ENCODE results near the gene STAMBP. TPM values are rescaled to one million over a fixed set of nuclear protein-coding genes. Genes with fewer than 3 reads are reported as not detected.

Gene STAMBP
- total RNA-seq, 1 experiment from 2014 or later: 32.2 TPM

- Histone ChIP-seq H3K4me2 (ENCODE audit: low read length) (peak overlapping the region; percentile 69), H3F3A (ENCODE audit: low read length, unreplicated experiment) (peaks cover 5% of the 10 kb centered on the region), H3K4me1 (ENCODE audit: insufficient read depth, low read length) (peaks cover 33% of the 10 kb centered on the region), H3K9me2 (replicated peaks; ENCODE audit: low read length) (0 out of 2 replicates have a peak, but pooled peaks cover 2% of the 10 kb centered on the region), H3K4me3 (ENCODE audit: low read length) (peak overlapping the region; percentile 37), H3K9me3 (ENCODE audit: low read length) (no peaks in the 10 kb centered on the region), H3K27ac (ENCODE audit: low read length) (peak overlapping the region; percentile 94), H3K79me2 (ENCODE audit: low read length) (no peaks in the 10 kb centered on the region), H4K20me1 (ENCODE audit: low read length) (no peaks in the 10 kb centered on the region), H3K36me3 (ENCODE audit: low read depth, low read length) (no peaks in the 10 kb centered on the region), H3K9ac (ENCODE audit: low read length) (peak overlapping the region; percentile 72), H2AFZ (ENCODE audit: low read length) (peak overlapping the region; percentile 74), H3K27me3 (ENCODE audit: low read length) (no peaks in the 10 kb centered on the region)
- TF ChIP-seq EZH2phosphoT487 (IDR thresholded peaks at IDR 0.05; ENCODE audit: borderline replicate concordance, low read length): no peak
- no peak for TF ChIP-seq EZH2 (IDR thresholded peaks at IDR 0.05; ENCODE audit: low read length, unreplicated experiment)
- no peak for TF ChIP-seq CTCF (conservative IDR thresholded peaks at IDR 0.05; ENCODE audit: low read depth, low read length)
- peak; percentile 77 for DNase-seq
- BruUV-seq (replicated peaks): TSS peak; percentile 38
- POLR2A ChIA-PET (ENCODE audit: unreplicated experiment): interaction anchor here (0.7 kb wide), 1 partner anchor 598 kb away, joined by 4 read pairs; no protein-coding TSS in a partner anchor
- peak; percentile 58 for ATAC-seq
- intact Hi-C loops (cut with micrococcal nuclease): loop anchor here (2.0 kb wide), 1 partner anchor 48 kb away; no protein-coding TSS in a partner anchor
- CTCF ChIA-PET: no interaction called here
Measured at GRCh38 chr2:73822991-73823390, 5.8 kb upstream of the STAMBP start.

- CTCF ChIA-PET: interaction anchor here (0.6 to 1.6 kb wide), 3 partner anchors 179 to 1727 kb away, joined by 3 to 4 read pairs (median 4); no protein-coding TSS in a partner anchor
- Histone ChIP-seq H3K9ac (ENCODE audit: low read length) (peak overlapping the region; percentile 72), H4K20me1 (ENCODE audit: low read length) (no peaks in the 10 kb centered on the region), H3K79me2 (ENCODE audit: low read length) (no peaks in the 10 kb centered on the region), H3K9me2 (replicated peaks; ENCODE audit: low read length) (0 out of 2 replicates have a peak, but pooled peaks cover 2% of the 10 kb centered on the region), H3K4me3 (ENCODE audit: low read length) (peak overlapping the region; percentile 37), H3K4me2 (ENCODE audit: low read length) (peak overlapping the region; percentile 69), H3K36me3 (ENCODE audit: low read depth, low read length) (no peaks in the 10 kb centered on the region), H3K4me1 (ENCODE audit: insufficient read depth, low read length) (peaks cover 37% of the 10 kb centered on the region), H3K9me3 (ENCODE audit: low read length) (no peaks in the 10 kb centered on the region), H3F3A (ENCODE audit: low read length, unreplicated experiment) (peaks cover 5% of the 10 kb centered on the region), H2AFZ (ENCODE audit: low read length) (peak overlapping the region; percentile 74), H3K27me3 (ENCODE audit: low read length) (no peaks in the 10 kb centered on the region), H3K27ac (ENCODE audit: low read length) (peak overlapping the region; percentile 94)
- POLR2A ChIA-PET (ENCODE audit: unreplicated experiment): interaction anchor here (0.7 kb wide), 2 partner anchors 354 to 599 kb away, joined by 4 read pairs; no protein-coding TSS in a partner anchor
- ATAC-seq (peak; percentile 92), DNase-seq (peak; percentile 89)
- intact Hi-C loops (cut with micrococcal nuclease): loop anchor here (2.0 kb wide), 1 partner anchor 49 kb away; no protein-coding TSS in a partner anchor
- no TSS peak for BruUV-seq (replicated peaks)
- TF ChIP-seq EZH2phosphoT487 (IDR thresholded peaks at IDR 0.05; ENCODE audit: borderline replicate concordance, low read length): no peak
- TF ChIP-seq CTCF (conservative IDR thresholded peaks at IDR 0.05; ENCODE audit: low read depth, low read length): no peak
- TF ChIP-seq EZH2 (IDR thresholded peaks at IDR 0.05; ENCODE audit: low read length, unreplicated experiment): no peak
Measured at GRCh38 chr2:73823416-73823815, 5.3 kb upstream of the STAMBP start.

Data from PC-3 (cell line).